Measurements from ENCODE around the gene E2F1.
A peak's percentile ranks its signal among the peaks of the same experiment; 100 is the strongest.

The E2F1 gene

GRCh38 chr20:33671573-33672288 lies 14.5 kb downstream of the E2F1 start:
- no peak for DNase-seq (ENCODE audit: low read depth)

- no peak for DNase-seq (ENCODE audit: low read depth)
These were observed 15.3 kb downstream of the E2F1 start for GRCh38 chr20:33670715-33671499.

- no peak for DNase-seq (ENCODE audit: low read depth)
These were observed 16.1 kb downstream of the E2F1 start for GRCh38 chr20:33669873-33670640.

- DNase-seq (ENCODE audit: low read depth): no peak
These were observed 17.0 kb downstream of the E2F1 start for GRCh38 chr20:33669224-33669623.

GRCh38 chr20:33668466-33669155 lies 17.6 kb downstream of the E2F1 start:
- DNase-seq (ENCODE audit: low read depth): no peak

GRCh38 chr20:33667676-33668465 lies 18.3 kb downstream of the E2F1 start:
- DNase-seq (ENCODE audit: low read depth): no peak

- DNase-seq (ENCODE audit: low read depth): no peak
These were observed 18.9 kb downstream of the E2F1 start for GRCh38 chr20:33667245-33667675.

- peak; percentile 97 for DNase-seq (ENCODE audit: low read depth)
These were observed 19.6 kb downstream of the E2F1 start, which contains the start of gene ACTL10 for GRCh38 chr20:33666293-33667244. ACTL10 (plus strand) TSS chr20:33666943; CDS start chr20:33667498, 555 bp downstream.

- DNase-seq (ENCODE audit: low read depth): no peak
These were observed 21.4 kb downstream of the E2F1 start for GRCh38 chr20:33664762-33665144.

- DNase-seq (ENCODE audit: low read depth): no peak
These were observed 22.0 kb downstream of the E2F1 start for GRCh38 chr20:33664085-33664761.

- DNase-seq (ENCODE audit: low read depth): no peak
These were observed 22.8 kb downstream of the E2F1 start for GRCh38 chr20:33663161-33664084.

GRCh38 chr20:33662172-33662571 lies 24.0 kb downstream of the E2F1 start, which contains the start of gene C20orf144:
C20orf144 (plus strand) TSS chr20:33662327; CDS start chr20:33662346, 19 bp downstream.
- DNase-seq (ENCODE audit: low read depth): no peak

- DNase-seq (ENCODE audit: low read depth): no peak
These were observed 25.5 kb downstream of the E2F1 start for GRCh38 chr20:33660685-33661058.

- no peak for DNase-seq (ENCODE audit: low read depth)
These were observed 26.0 kb downstream of the E2F1 start for GRCh38 chr20:33660035-33660684.

GRCh38 chr20:33659341-33660034 lies 26.7 kb downstream of the E2F1 start:
- no peak for DNase-seq (ENCODE audit: low read depth)

GRCh38 chr20:33658929-33659328 lies 27.3 kb downstream of the E2F1 start:
- DNase-seq (ENCODE audit: low read depth): no peak

GRCh38 chr20:33658510-33658909 lies 27.7 kb downstream of the E2F1 start:
- DNase-seq (ENCODE audit: low read depth): no peak

Data from GM04504 (cell line).